T-helper 22 cell (primary cell): ENCODE results near the gene YPEL2.
"Not testable (repeated sequence)": the region's sequence is repeated elsewhere in the genome, so short reads cannot be mapped to it uniquely, and the experiment has no call there.

Experiments used
- DNase-seq: peaks from one replicate; pipeline ENCODE4 v3.0.0-alpha.2; 2020; ENCODE audit warnings: low read depth

YPEL2 gene

GRCh38 chr17:59406808-59407381 lies 75.4 kb downstream of the YPEL2 start:
- DNase-seq, result no peak

GRCh38 chr17:59409336-59410048 lies 78.0 kb downstream of the YPEL2 start:
- DNase-seq, result no peak

- no peak for DNase-seq
Measured at GRCh38 chr17:59410049-59410437, 78.6 kb downstream of the YPEL2 start.

GRCh38 chr17:59412431-59412830 lies 81.0 kb downstream of the YPEL2 start:
- not testable (repeated sequence) for DNase-seq

GRCh38 chr17:59413014-59413766 lies 81.7 kb downstream of the YPEL2 start:
- DNase-seq, result no peak

- DNase-seq, result no peak
Measured at GRCh38 chr17:59415397-59415796, 83.9 kb downstream of the YPEL2 start.

- no peak for DNase-seq
Measured at GRCh38 chr17:59416184-59416583, 84.7 kb downstream of the YPEL2 start.

GRCh38 chr17:59417452-59417851 lies 86.0 kb downstream of the YPEL2 start:
- no peak for DNase-seq

- DNase-seq, result no peak
Measured at GRCh38 chr17:59418732-59419166, 87.3 kb downstream of the YPEL2 start.

GRCh38 chr17:59420901-59421300 lies 89.4 kb downstream of the YPEL2 start:
- DNase-seq, result no peak

- DNase-seq, result no peak
Measured at GRCh38 chr17:59421722-59422121, 90.3 kb downstream of the YPEL2 start.

GRCh38 chr17:59423137-59423724 lies 91.8 kb downstream of the YPEL2 start:
- no peak for DNase-seq

- no peak for DNase-seq
Measured at GRCh38 chr17:59423903-59424302, 92.4 kb downstream of the YPEL2 start.

GRCh38 chr17:59424331-59424730 lies 92.9 kb downstream of the YPEL2 start:
- no peak for DNase-seq

- no peak for DNase-seq
Measured at GRCh38 chr17:59425085-59425931, 93.9 kb downstream of the YPEL2 start.

- no peak for DNase-seq
Measured at GRCh38 chr17:59426031-59426430, 94.6 kb downstream of the YPEL2 start.

- DNase-seq, result no peak
Measured at GRCh38 chr17:59427425-59427921, 96.0 kb downstream of the YPEL2 start.

- no peak for DNase-seq
Measured at GRCh38 chr17:59427996-59428395, 96.5 kb downstream of the YPEL2 start.

GRCh38 chr17:59428916-59429485 lies 97.5 kb downstream of the YPEL2 start:
- no peak for DNase-seq

- no peak for DNase-seq
Measured at GRCh38 chr17:59431601-59432000, 100.1 kb downstream of the YPEL2 start.

GRCh38 chr17:59432657-59433056 lies 101.2 kb downstream of the YPEL2 start:
- no peak for DNase-seq
